HG02763 (cell line): ENCODE data around the gene ARSG.
A peak's percentile ranks its signal among the peaks of the same experiment; 100 is the strongest.
"Not testable (repeated sequence)": the region's sequence is repeated elsewhere in the genome, so short reads cannot be mapped to it uniquely, and the experiment has no call there.

ENCODE experiments used
- ATAC-seq: cut with Tn5 transposase; IDR thresholded peaks from one replicate; pipeline ENCODE4 v1.9.1; 2021; ENCODE audit warnings: mild to moderate bottlenecking, moderate library complexity; ENCODE audit not compliant: unreplicated experiment

The ARSG gene

DNA sequence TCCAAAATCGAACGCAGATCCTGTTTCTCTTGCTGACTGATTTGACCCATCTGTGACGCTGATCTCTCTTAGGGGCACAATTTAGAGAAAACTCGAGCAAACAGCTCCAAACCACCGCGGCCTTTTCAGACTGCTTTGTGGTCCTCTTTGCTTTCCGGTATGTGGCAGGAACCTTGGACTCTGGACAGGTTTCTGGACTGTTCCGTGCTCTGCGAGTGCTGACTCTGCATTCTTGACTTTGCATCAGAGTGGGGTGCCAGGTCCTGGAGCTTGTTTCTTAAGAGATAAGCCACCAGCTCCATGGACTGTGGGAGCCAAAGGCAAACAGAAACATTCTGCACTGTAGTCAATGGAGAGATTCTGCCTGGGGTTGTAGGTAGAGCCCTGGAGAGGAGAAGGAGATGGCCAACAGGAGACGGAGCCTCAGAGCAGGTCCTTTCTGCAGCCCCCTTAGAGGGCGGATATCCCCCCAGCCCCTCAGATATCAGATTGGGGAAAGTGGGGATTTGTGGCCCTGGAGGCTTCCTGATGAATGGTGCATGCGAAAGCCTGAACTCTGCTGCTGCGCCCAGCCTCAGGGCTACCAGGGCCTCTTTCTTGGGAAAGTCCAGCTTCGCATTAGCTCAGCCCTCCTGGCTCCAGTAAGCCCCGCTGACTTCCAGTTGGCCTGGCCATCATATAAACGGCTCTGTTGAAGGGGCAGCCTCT, 100.4 kb downstream of the ARSG start:
- no peak for ATAC-seq

DNA sequence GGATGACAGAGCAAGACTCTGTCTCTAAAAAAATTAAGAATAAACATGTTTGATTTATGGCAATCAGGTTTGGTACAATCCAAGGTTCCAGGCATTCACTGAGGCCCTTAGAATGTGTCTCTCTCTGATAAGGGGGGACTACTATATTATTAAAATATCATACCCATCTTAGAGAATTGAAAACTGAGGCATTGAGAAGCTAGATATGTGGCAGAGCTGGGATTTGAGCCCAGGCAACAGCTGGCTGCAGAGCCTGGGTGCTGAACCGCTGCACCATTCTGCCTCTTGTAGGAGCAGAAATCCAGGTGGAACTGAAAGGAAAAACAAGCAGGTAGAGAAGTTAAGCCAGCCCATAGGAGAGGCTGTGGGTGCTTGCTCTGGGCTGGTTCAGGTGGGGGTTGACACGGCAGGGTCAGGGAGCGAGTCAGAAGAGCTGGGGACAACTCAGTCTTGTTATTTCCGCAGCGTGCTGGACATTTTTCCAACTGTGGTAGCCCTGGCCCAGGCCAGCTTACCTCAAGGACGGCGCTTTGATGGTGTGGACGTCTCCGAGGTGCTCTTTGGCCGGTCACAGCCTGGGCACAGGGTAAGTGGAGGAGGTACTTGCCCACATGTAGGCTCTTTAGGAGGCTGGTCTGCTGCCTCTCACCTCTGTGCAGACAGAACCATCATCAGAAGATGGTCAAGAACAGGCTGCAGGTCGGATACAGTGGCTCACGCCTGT, 103.5 kb downstream of the ARSG start:
- no peak for ATAC-seq

GRCh38 chr17:68396226-68397107, 105.2 kb downstream of the ARSG start:
- no peak for ATAC-seq

DNA sequence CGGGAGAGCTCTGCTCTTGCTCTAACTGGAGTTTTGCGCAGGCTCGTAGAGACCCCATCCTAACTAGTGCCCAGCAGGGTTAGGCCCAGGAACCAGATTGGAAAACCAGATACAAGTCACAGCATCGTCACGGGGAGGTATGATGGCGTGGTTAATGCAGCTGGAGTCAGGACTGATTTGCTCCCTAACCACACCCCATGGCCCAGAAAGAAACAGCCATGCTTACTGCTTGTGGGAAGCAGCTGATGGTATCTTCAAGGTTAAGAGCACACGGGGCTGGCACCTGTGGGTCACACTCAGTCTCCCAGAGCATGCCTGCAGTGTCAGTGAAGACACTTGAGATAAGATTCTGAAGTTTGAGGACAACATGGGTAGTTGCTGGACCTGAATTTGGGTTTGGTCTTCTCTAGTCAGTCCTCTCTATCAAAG, 105.8 kb downstream of the ARSG start:
- no peak for ATAC-seq

GRCh38 chr17:68398691-68399637, 107.7 kb downstream of the ARSG start:
- ATAC-seq, result peak; percentile 65

DNA sequence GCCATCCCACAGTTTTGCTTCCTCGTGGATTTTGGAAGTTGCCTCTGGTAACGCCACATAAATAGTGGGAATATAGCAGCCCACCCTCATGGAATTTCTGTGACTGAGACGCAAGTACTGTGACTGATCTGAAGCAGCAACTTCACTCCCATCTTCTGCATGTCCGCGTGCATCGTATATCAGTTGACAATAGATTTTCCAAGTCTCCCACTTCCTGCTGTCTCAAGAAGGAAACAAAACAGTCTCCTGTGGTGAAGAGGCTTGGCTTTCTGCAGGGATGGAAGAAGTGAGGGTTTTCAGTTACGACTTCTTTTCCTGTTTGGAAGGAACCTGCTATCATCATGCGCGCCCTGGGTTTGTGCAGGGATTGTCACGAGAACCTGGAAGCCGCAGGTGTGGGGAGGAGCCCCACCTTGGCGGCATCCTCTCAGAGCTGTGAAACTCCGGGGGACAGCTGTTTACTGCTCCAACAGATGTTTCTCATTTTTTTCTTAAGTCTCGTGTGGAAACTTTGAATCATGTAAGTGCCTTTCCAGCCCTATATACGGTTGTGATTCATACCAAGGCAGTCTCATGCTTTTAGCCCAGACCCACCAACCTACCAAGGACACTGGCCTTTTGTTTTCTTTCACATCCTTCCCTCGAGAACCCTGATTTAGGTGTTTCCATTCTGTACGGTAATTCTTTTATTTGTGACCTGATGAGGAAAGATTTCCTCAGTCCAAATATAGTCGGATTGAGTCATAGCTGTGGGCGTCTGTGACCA, 108.5 kb downstream of the ARSG start:
- ATAC-seq, result no peak

- ATAC-seq, result no peak
These were observed 109.1 kb downstream of the ARSG start for GRCh38 chr17:68400404-68400735.

GRCh38 chr17:68401288-68401687, 110.0 kb downstream of the ARSG start:
- ATAC-seq, result no peak

- no peak for ATAC-seq
These were observed 111.8 kb downstream of the ARSG start for GRCh38 chr17:68403122-68403521.

DNA sequence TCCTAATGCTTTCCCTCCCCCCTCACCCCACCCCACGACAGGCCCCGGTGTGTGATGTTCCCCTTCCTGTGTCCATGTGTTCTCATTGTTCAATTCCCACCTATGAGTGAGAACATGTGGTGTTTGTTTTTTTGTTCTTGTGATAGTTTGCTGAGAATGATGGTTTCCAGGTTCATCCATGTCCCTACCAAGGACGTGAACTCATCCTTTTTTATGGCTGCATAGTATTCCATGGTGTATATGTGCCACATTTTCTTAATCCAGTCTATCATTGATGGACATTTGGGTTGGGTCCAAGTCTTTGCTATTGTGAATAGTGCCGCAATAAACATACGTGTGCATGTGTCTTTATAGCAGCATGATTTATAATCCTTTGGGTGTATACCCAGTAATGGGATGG, 112.5 kb downstream of the ARSG start:
- ATAC-seq, result not testable (repeated sequence)

DNA sequence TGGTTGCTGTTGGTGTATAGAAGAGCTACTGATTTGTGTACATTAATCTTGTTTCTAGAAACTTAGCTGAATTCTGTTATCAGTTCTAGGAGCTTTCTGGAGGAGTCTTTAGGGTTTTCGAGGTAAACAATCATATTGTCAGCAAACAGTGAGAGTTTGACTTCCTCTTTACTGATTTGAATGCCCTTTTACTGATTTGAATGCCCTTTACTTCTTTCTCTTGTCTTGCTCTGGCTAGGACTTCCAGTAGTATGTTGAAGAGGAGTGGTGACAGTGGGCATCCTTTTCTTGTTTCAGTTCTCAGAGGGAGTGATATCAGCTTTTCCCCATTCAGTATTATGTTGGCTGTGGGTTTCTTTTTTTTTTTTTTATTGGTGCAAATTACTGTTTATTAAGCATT, 116.4 kb downstream of the ARSG start:
- ATAC-seq, result not testable (repeated sequence)

DNA sequence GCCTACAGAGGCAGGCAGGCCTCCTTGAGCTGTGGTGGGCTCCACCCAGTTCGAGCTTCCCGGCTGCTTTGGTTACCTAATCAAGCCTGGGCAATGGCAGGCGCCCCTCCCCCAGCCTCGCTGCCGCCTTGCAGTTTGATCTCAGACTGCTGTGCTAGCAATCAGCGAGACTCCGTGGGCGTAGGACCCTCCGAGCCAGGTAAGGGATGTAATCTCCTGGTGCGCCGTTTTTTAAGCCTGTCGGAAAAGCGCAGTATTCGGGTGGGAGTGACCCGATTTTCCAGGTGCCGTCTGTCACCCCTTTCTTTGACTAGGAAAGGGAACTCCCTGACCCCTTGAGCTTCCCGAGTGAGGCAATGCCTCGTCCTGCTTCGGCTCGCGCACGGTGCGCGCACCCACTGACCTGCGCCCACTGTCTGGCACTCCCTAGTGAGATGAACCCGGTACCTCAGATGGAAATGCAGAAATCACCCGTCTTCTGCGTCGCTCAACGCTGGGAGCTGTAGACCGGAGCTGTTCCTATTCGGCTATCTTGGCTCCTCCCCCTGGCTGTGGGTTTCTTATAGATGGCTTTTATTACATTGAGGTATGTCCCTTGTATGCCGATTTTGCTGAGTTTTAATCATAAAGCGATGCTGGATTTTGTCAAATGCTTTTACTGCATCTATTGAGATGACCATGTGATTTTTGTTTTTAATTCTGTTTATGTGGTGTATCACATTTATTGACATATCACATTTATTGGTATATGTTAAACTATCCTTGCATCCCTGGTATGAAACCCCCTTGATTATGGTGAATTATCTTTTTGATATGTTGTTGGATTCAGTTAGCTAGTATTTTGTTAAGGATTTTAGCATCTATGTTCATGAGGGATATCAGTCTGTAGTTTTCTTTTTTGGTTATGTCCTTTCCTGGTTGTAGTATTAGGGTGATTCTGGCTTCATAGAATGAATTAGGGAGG, 122.6 kb downstream of the ARSG start:
- ATAC-seq, result not testable (repeated sequence)

DNA sequence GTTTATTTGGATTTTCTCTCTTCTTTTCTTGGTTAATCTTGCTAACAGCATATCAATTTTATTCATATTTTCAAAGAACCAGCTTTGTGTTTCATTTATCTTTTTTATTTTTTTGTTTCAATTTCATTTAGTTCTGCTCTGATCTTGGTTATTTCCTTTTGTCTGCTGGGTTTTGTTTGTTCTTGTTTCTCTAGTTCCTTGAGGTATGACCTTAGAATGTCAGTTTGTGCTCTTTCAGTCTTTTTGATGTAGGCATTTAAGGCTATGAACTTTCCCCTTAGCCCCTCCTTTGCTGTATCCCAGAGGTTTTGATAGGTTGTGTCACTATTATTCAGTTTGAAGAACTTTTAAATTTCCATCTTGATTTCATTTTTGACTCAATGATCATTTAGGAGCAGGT, 123.6 kb downstream of the ARSG start:
- ATAC-seq, result not testable (repeated sequence)

GRCh38 chr17:68417317-68417716, 126.0 kb downstream of the ARSG start:
- ATAC-seq, result no peak

DNA sequence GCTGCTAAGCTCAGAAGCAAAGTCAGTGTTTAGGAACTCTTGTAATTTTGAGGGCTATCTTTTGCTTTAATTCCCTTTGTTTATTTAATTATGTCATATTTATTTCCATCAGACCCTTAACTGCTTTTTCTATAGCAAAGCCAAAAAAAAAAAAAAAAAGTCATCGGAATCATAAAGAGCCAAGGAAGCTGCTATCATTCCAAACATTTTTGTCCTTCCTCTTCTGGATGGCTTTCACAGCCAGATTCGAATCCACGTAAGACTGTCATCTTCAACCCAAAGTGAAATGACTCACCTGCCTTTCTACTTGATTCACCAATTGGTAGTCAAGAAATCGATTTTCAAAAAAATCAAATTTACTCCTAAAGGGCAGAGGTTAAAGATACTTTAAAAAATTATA, 127.6 kb downstream of the ARSG start:
- no peak for ATAC-seq

DNA sequence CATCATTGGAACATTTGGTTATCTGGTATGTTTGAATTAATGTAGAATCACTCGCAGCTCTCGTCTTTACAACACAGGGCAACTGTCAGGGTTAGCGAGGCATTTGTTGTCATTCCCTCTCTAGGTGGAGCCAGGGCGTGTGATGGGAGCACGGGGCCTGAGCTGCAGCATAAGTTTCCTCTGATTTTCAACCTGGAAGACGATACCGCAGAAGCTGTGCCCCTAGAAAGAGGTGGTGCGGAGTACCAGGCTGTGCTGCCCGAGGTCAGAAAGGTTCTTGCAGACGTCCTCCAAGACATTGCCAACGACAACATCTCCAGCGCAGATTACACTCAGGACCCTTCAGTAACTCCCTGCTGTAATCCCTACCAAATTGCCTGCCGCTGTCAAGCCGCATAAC, 128.8 kb downstream of the ARSG start:
- ATAC-seq, result no peak

DNA sequence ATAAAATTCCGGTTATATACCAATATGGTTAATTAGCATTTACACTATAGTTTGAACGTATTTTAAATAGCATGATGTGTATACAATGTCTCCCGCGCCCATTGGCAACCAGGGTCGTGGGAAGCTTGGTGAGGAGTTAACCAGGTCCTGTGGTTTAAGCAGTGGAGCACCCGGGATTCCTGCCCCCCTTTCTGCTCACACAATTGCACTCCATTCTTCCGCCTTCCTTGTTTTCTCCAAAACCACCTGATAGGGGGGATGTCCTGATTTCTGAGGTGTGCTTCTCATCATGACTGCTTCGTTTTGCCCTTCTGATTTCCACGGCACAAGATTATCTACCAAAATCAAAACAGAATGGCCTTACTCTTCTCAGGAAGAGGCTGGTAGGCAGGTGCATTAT, 130.2 kb downstream of the ARSG start:
- ATAC-seq, result no peak

- no peak for ATAC-seq
These were observed 131.5 kb downstream of the ARSG start for GRCh38 chr17:68422821-68423220.

- ATAC-seq, result no peak
These were observed 132.0 kb downstream of the ARSG start for GRCh38 chr17:68423251-68423650.
